Stimulated activated CD8-positive, alpha-beta memory T cell treated with anti-CD3 and anti-CD28 coated beads, Interleukin-7, amount 100 ng/mL, for 1 hour (primary cell): ENCODE measurements around the gene CDKN1B.
"Not testable (repeated sequence)": the region's sequence is repeated elsewhere in the genome, so short reads cannot be mapped to it uniquely, and the experiment has no call there.

Experiments
- DNase-seq, 2 donors: peaks; one replicate each; pipeline ENCODE4 v3.0.0-alpha.2; 2020; ENCODE audit warnings: low read depth in 2 of 2

The CDKN1B gene

DNA sequence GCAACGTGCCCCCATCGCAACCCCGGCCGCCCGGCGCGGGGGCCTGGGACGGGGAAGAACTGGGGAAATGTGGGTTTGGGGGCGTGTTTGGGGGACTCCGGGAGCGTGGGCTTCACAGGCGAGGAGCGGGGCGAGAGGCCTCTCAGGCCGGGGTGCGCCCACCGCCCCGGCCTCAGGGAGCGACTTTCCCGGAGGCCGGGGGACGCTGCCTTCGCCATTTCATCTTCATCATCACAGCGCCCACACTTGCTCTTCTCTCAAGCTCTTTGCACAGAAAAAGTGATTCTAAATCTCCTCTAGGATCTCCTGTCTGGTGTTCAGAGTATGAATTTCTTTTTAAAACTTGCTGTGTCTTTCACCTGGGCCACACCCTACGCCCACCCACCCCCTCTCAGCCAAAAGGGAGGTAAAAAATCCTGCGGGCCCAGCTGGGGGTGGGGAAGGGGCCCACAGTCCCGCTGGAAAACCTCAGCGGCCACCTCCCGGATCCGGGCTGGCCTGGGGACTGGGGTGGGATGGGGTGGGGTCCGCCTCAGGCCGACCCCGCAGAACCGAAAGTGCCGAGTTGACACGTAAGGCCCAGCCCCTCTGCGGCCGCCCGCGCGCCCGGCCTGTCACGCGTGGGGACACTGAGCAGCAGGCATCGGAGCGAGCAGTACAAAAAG lies 7.4 kb downstream of the CDKN1B start:
- DNase-seq = no peak

DNA sequence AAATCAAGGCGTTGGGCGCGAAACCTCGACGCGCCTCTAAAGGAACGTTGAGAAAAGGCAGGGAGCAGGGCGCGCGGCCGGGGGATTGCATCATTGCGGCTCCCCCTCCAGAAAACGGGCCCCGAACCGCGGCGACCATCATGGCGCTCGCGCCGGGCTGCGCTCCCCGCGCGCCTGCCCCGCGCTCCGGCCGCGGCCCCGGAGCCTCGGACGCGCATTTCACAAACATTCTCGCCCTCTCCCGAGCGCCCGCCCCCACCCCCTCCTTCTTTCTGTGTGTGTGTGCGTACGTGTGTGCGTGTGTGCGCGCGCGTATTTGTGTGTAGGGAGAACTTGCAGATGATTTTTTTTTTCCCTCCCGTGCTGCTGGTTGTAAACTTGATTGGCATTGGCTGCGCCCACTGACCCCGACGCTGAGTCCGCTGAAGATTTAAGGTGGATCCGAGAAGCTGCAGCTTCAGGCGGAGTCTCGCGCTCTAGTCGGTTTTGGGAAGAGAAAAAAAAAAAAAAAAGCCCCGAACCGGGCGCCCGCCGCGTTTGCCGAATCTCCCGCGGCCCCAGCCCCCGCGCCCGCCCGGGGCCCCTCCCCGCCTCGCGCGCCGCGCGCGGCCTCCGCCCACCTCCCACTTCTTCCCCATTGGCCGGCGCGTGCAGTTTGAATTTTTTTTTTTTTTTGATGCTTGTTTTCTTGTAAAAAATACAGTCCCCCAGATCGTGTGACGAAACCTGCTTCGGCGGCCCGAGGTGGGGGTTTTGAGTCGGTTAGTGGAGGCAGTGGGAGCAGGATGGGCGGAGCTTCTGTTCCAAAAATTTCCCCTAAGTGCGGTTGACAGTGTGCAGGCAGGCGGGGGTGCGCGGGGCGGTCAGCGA lies 8.2 kb downstream of the CDKN1B start:
- DNase-seq = peak; percentile 68 to 73

- no peak for DNase-seq
Measured at GRCh38 chr12:12725956-12726554, 8.9 kb downstream of the CDKN1B start.

- DNase-seq = no peak
Measured at GRCh38 chr12:12726555-12727093, 9.5 kb downstream of the CDKN1B start.

GRCh38 chr12:12731178-12731577 lies 14.0 kb downstream of the CDKN1B start:
- no peak for DNase-seq

- DNase-seq = no peak
Measured at GRCh38 chr12:12731785-12732184, 14.6 kb downstream of the CDKN1B start.

DNA sequence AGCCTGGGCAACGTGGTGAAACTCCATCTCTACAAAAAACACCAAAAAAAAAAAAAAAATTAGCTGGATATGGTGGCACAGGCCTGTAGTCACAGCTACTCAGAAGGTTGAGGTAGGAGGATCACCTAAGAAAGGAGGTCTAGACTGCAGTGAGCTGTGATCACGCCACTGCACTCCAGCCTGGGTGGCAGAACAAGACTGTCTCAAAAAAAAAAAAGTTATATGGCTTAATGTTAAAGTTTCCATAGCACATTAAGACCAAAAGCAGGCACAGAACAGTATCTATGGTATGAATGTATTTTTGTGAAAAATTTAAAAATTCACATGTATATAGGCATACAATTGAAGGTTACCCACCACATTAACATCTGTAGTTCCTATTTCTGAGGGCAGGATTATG lies 15.9 kb downstream of the CDKN1B start:
- no peak for DNase-seq

- no peak for DNase-seq
Measured at GRCh38 chr12:12734054-12734453, 16.9 kb downstream of the CDKN1B start.

- no peak for DNase-seq
Measured at GRCh38 chr12:12734561-12735071, 17.4 kb downstream of the CDKN1B start.

- DNase-seq = no peak
Measured at GRCh38 chr12:12735301-12735700, 18.1 kb downstream of the CDKN1B start.

DNA sequence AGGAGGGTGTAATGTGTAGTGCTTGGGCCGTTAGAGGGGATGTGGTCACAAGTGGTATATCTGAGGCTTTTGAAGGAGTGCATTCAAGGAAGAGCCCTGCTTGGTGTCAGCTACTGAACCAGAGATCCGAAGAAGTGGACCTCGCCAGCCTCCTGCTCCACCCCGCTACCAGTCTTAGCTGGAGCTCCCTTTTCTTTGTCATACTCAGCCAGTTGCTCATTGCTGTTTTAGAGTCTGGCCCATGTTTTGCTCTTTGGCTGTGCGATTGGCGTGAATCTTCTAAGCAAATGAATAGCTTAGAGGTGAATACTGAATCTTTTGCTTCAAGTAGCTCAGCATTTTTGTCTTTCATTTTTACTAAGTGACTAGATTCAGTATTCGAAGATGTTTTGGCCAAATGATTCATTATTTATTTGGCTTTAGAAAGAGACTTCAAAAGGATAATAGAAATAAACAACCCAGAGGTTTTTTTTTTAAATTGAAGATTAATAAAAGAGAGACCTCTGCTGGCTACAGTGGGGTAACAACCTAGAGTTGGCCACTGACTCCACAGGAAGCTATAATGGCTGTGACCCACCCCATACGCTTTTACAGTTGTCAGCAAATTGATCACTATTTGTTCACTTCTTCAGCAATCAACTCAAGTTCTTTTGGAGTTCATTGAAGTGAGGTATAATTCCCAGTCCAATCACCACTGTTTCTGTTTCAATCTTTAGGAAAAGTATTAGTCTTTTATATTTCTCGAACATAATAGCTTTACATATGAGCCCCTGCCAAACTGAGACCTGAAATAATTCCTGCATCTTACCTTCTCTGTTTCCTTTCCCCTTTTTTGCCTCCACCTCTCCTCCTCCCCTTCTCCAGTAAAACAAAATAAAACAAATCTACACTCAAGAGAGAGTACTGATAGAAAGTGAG lies 19.9 kb downstream of the CDKN1B start:
- DNase-seq = no peak

DNA sequence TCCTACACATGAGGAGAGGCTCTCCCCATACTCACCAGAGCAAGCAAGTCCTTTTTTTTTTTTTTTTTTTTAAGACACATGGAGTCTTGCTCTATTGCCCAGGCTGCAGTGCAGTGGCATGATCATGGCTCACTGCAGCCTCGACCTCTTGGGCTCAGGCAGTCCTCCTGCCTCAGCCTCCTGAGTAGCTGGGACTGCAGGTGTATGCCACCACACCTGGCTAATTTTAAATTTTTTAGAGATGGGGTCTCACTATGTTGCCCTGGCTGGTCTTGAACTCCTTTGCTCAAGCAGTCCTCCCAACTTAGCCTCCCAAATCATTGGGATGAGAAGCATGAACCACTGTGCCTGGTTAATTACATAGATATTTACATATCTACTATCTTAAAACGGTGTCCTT lies 21.0 kb downstream of the CDKN1B start:
- not testable (repeated sequence) for DNase-seq

- no peak for DNase-seq
Measured at GRCh38 chr12:12741660-12742059, 24.5 kb downstream of the CDKN1B start.

GRCh38 chr12:12744546-12745305 lies 27.6 kb downstream of the CDKN1B start:
- no peak for DNase-seq

- DNase-seq = no peak
Measured at GRCh38 chr12:12745576-12746211, 28.5 kb downstream of the CDKN1B start.

DNA sequence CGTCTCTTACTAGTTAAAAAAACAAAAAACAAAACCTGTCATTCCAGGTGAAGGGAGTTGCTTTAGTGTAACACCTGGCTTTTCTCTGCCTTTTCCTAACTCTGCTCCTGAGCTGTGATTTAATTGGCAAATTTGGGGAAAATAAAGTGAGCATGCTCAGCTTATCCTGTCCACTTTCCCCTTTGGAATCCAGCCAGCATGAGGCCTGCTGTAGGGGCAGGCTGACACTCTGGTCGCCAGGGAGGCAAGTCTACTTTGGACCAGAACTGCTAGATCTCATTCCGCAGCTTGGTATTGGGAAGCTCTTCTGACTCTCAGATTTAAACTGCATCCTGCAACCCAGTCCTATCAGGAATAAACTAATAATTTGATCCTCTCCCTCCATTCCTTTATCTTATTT lies 30.1 kb downstream of the CDKN1B start:
- DNase-seq = no peak

- no peak for DNase-seq
Measured at GRCh38 chr12:12748044-12748443, 30.9 kb downstream of the CDKN1B start.

- no peak for DNase-seq
Measured at GRCh38 chr12:12749433-12749832, 32.3 kb downstream of the CDKN1B start.

DNA sequence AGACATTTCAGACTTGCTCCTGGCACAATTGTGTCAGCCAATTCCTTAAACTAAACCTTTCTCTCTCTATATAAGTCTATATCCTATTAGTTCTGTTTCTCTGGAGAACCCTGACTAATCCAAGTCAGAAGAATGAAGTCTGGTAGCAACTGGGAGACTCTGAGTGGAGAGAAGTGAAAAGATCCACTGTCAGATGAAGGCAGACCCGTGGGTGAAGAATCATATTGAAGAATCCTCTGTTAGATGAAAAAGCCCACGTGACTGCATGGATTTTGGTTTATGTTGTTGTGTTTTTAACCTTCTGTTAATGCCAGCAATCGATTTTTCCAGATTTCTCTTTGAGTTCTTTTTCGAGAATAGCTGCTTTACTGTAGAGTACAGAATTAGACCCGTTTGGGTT lies 38.8 kb downstream of the CDKN1B start:
- DNase-seq = no peak

- no peak for DNase-seq
Measured at GRCh38 chr12:12757121-12757520, 40.0 kb downstream of the CDKN1B start.
